Measurements from ENCODE around the gene HACE1. TPM values are rescaled to one million over a fixed set of nuclear protein-coding genes. Genes with fewer than 3 reads are reported as not detected.

The HACE1 gene
- total RNA-seq, 2 experiments from 2014 or later, result 13.5 to 16.7 TPM

DNA sequence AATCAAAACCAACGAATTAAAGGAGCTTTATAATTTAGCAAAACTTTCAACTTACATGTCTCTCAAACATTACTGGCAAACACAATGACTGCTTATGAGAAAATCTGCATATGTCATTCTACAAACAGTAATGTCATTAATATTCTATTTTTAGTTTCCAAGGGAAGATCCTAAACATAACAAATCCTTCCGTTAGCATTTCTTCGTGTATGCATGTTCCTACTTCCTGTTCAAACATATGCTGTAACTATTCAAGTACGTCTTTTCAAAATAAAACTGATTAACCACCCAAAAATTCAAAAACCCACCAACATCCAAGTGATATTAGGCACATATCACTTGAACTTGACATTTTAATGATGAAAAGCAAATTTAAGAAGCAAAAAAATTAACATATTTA is 131.3 kb downstream of the HACE1 start:
- POLR2A ChIA-PET, result no interaction called here

GRCh38 chr6:104718672-104719071 is 141.0 kb downstream of the HACE1 start:
- H3K4me1 Mint-ChIP-seq (ENCODE audit: low read depth), result no peaks in the 10 kb centered on the region
- no peak overlapping the region for H3K27ac Mint-ChIP-seq

More for the DNA sequence above, 131.3 kb downstream of the HACE1 start:
- DNase-seq (no peak), ATAC-seq (no peak)
- peaks cover 2% of the 10 kb centered on the region for H3K36me3 Mint-ChIP-seq (ENCODE audit: low read depth)
- no peaks in the 10 kb centered on the region for H3K4me1 Mint-ChIP-seq (ENCODE audit: low read depth)
- H3K27ac Mint-ChIP-seq, result no peak overlapping the region
- no peaks in the 10 kb centered on the region for H3K9me3 Mint-ChIP-seq (ENCODE audit: insufficient read depth)
- CTCF ChIA-PET, result no interaction called here
- no peak overlapping the region for H3K4me3 Mint-ChIP-seq
- H3K27me3 Mint-ChIP-seq (ENCODE audit: low read depth), result no peaks in the 10 kb centered on the region

DNA sequence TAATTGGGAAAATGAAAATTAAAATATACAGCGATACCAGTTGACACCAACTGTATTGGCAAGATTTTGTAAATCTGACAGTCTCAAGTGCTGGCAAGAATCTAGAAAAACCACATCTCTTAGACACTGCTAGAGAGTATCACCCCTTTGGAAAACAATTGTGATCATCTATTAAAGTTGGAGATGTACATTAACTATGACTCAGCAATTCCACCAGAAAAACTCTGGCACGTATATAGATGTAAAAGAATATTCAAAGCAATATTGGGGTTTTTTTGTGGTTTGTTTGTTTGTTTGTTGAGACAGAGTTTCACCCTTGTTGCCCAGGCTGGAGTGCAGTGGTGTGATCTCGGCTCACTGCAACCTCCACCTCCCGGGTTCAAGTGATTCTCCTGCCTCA is 142.9 kb downstream of the HACE1 start:
- H3K9me3 Mint-ChIP-seq (ENCODE audit: insufficient read depth), result no peaks in the 10 kb centered on the region
- no peaks in the 10 kb centered on the region for H3K36me3 Mint-ChIP-seq (ENCODE audit: low read depth)
- H3K27ac Mint-ChIP-seq, result no peak overlapping the region
- H3K4me3 Mint-ChIP-seq, result no peak overlapping the region
- ATAC-seq, result no peak
- POLR2A ChIA-PET, result no interaction called here
- no peaks in the 10 kb centered on the region for H3K4me1 Mint-ChIP-seq (ENCODE audit: low read depth)
- H3K27me3 Mint-ChIP-seq (ENCODE audit: low read depth), result no peaks in the 10 kb centered on the region
- DNase-seq, result no peak
- CTCF ChIA-PET, result no interaction called here

More at GRCh38 chr6:104718672-104719071, 141.0 kb downstream of the HACE1 start:
- CTCF ChIA-PET, result interaction anchor here (0.6 kb wide), 1 partner anchor 66 kb away, joined by 3 read pairs; no protein-coding TSS in a partner anchor
- POLR2A ChIA-PET, result no interaction called here
- no peaks in the 10 kb centered on the region for H3K27me3 Mint-ChIP-seq (ENCODE audit: low read depth)
- DNase-seq, result no peak
- H3K9me3 Mint-ChIP-seq (ENCODE audit: insufficient read depth), result no peaks in the 10 kb centered on the region
- ATAC-seq, result no peak
- no peaks in the 10 kb centered on the region for H3K36me3 Mint-ChIP-seq (ENCODE audit: low read depth)
- no peak overlapping the region for H3K4me3 Mint-ChIP-seq

GRCh38 chr6:104714796-104715195 is 144.9 kb downstream of the HACE1 start:
- Mint-ChIP-seq H3K36me3 (ENCODE audit: low read depth) (no peaks in the 10 kb centered on the region), H3K27me3 (ENCODE audit: low read depth) (no peaks in the 10 kb centered on the region), H3K27ac (no peak overlapping the region), H3K4me1 (ENCODE audit: low read depth) (no peaks in the 10 kb centered on the region), H3K9me3 (ENCODE audit: insufficient read depth) (no peaks in the 10 kb centered on the region), H3K4me3 (no peak overlapping the region)
- ChIA-PET POLR2A (no interaction called here), CTCF (interaction anchor here (0.6 to 1.9 kb wide), 2 partner anchors 9 to 13 kb away, joined by 3 to 6 read pairs; no protein-coding TSS in a partner anchor)
- DNase-seq, result no peak
- no peak for ATAC-seq

DNA sequence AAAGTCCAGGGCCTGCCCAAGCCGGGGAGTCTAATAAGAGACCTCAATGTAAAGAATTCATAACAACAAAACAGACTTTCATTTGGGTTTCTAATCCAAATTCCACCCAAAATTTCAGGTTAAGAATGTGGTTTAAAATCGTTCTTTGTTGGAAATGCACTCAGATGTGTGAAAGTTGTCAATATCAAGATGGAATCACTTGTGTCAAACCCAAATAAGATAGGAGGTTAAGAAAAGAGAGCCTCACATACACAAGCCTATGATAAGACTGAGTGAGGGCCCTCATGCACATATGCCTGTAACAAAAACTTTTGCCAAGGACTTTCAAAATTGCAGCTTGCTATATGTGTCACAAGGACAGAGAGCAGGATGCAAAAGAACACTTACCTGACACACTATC is 145.7 kb downstream of the HACE1 start:
- CTCF ChIA-PET, result interaction anchor here (0.6 to 1.9 kb wide), 2 partner anchors 9 to 13 kb away, joined by 3 to 6 read pairs; no protein-coding TSS in a partner anchor
- H3K9me3 Mint-ChIP-seq (ENCODE audit: insufficient read depth), result no peaks in the 10 kb centered on the region
- peaks cover 3% of the 10 kb centered on the region for H3K36me3 Mint-ChIP-seq (ENCODE audit: low read depth)
- DNase-seq (no peak), ATAC-seq (no peak)
- no peaks in the 10 kb centered on the region for H3K27me3 Mint-ChIP-seq (ENCODE audit: low read depth)
- POLR2A ChIA-PET, result no interaction called here
- H3K27ac Mint-ChIP-seq, result no peak overlapping the region
- no peaks in the 10 kb centered on the region for H3K4me1 Mint-ChIP-seq (ENCODE audit: low read depth)
- H3K4me3 Mint-ChIP-seq, result no peak overlapping the region

GRCh38 chr6:104711371-104711770 is 148.3 kb downstream of the HACE1 start:
- ATAC-seq (no peak), DNase-seq (no peak)
- POLR2A ChIA-PET, result no interaction called here
- no peak overlapping the region for H3K4me3 Mint-ChIP-seq
- H3K36me3 Mint-ChIP-seq (ENCODE audit: low read depth), result peaks cover 6% of the 10 kb centered on the region
- CTCF ChIA-PET, result no interaction called here
- no peaks in the 10 kb centered on the region for H3K9me3 Mint-ChIP-seq (ENCODE audit: insufficient read depth)
- no peaks in the 10 kb centered on the region for H3K4me1 Mint-ChIP-seq (ENCODE audit: low read depth)
- H3K27ac Mint-ChIP-seq, result no peak overlapping the region
- no peaks in the 10 kb centered on the region for H3K27me3 Mint-ChIP-seq (ENCODE audit: low read depth)

- no peak for ATAC-seq
- no peak for DNase-seq
- ChIA-PET CTCF (no interaction called here), POLR2A (no interaction called here)
- H3K27ac Mint-ChIP-seq, result no peak overlapping the region
- H3K36me3 Mint-ChIP-seq (ENCODE audit: low read depth), result peaks cover 6% of the 10 kb centered on the region
- H3K4me3 Mint-ChIP-seq, result no peak overlapping the region
- H3K4me1 Mint-ChIP-seq (ENCODE audit: low read depth), result peaks cover 2% of the 10 kb centered on the region
- H3K27me3 Mint-ChIP-seq (ENCODE audit: low read depth), result no peaks in the 10 kb centered on the region
- H3K9me3 Mint-ChIP-seq (ENCODE audit: insufficient read depth), result no peaks in the 10 kb centered on the region
Observed at GRCh38 chr6:104710543-104711335, 149.0 kb downstream of the HACE1 start.

DNA sequence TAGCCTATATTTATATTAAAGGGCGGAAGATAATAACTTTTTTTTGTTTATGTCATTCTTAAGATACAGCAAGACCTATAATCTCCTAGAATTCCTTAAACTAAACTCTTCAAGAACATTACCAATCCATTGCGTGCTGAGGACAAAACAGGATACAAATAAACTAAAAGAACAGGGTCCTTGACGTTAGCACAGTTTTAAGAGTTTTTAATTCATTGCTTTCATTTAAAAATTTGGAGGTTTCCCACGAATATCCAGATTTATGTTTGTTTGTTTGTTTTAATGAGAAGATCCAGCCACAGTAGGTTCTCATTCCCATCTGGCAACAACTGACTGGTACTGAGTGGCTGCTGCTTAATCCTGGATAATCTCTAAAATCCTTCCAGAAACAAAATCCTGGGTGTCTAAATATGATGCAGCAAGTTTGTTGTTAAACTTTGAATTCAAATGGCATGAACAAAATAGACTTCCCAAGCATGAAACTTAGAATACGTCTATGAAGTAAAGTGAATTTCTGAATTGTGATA is 153.7 kb downstream of the HACE1 start:
- no peak overlapping the region for H3K27ac Mint-ChIP-seq
- DNase-seq, result no peak
- no peak for ATAC-seq
- CTCF ChIA-PET, result interaction anchor here (0.5 to 1.3 kb wide), 3 partner anchors 19 to 65 kb away, joined by 3 read pairs; no protein-coding TSS in a partner anchor
- H3K27me3 Mint-ChIP-seq (ENCODE audit: low read depth), result no peaks in the 10 kb centered on the region
- H3K4me3 Mint-ChIP-seq, result no peak overlapping the region
- POLR2A ChIA-PET, result no interaction called here
- H3K36me3 Mint-ChIP-seq (ENCODE audit: low read depth), result peaks cover 6% of the 10 kb centered on the region
- H3K9me3 Mint-ChIP-seq (ENCODE audit: insufficient read depth), result no peaks in the 10 kb centered on the region
- H3K4me1 Mint-ChIP-seq (ENCODE audit: low read depth), result peaks cover 31% of the 10 kb centered on the region

- no peaks in the 10 kb centered on the region for H3K9me3 Mint-ChIP-seq (ENCODE audit: insufficient read depth)
- peak; percentile 94 for ATAC-seq
- peak overlapping the region; percentile 55 for H3K4me3 Mint-ChIP-seq
- ChIA-PET POLR2A (no interaction called here), CTCF (interaction anchor here (0.5 to 1.3 kb wide), 2 partner anchors 19 to 65 kb away, joined by 3 read pairs; no protein-coding TSS in a partner anchor)
- H3K27me3 Mint-ChIP-seq (ENCODE audit: low read depth), result no peaks in the 10 kb centered on the region
- peak overlapping the region; percentile 26 for H3K27ac Mint-ChIP-seq
- H3K4me1 Mint-ChIP-seq (ENCODE audit: low read depth), result peaks cover 36% of the 10 kb centered on the region
- peaks cover 6% of the 10 kb centered on the region for H3K36me3 Mint-ChIP-seq (ENCODE audit: low read depth)
- DNase-seq, result peak; percentile 64
Observed at GRCh38 chr6:104705095-104705707, 154.5 kb downstream of the HACE1 start.

- Mint-ChIP-seq H3K4me3 (no peak overlapping the region), H3K9me3 (ENCODE audit: insufficient read depth) (no peaks in the 10 kb centered on the region), H3K36me3 (ENCODE audit: low read depth) (peaks cover 3% of the 10 kb centered on the region), H3K4me1 (ENCODE audit: low read depth) (peaks cover 36% of the 10 kb centered on the region), H3K27me3 (ENCODE audit: low read depth) (no peaks in the 10 kb centered on the region), H3K27ac (no peak overlapping the region)
- ChIA-PET POLR2A (no interaction called here), CTCF (no interaction called here)
- no peak for DNase-seq
- no peak for ATAC-seq
Observed at GRCh38 chr6:104704191-104704590, 155.5 kb downstream of the HACE1 start.

GRCh38 chr6:104702126-104702841 is 157.4 kb downstream of the HACE1 start:
- no peak for ATAC-seq
- ChIA-PET POLR2A (no interaction called here), CTCF (interaction anchor here (1.2 to 1.5 kb wide), 2 partner anchors 10 to 12 kb away, joined by 3 to 4 read pairs; no protein-coding TSS in a partner anchor)
- Mint-ChIP-seq H3K9me3 (ENCODE audit: insufficient read depth) (no peaks in the 10 kb centered on the region), H3K27me3 (ENCODE audit: low read depth) (no peaks in the 10 kb centered on the region), H3K4me3 (no peak overlapping the region), H3K27ac (no peak overlapping the region), H3K36me3 (ENCODE audit: low read depth) (peaks cover 3% of the 10 kb centered on the region), H3K4me1 (ENCODE audit: low read depth) (peaks cover 36% of the 10 kb centered on the region)
- DNase-seq, result no peak
